WI38 (cell line): ENCODE results near the gene VWA8.

Source experiments
- H3K4me3 ChIP-seq: 2 replicates; pipeline ENCODE4 v1.5.1; 2011; ENCODE audit warnings: low read depth, mild to moderate bottlenecking, control low read depth, low read length
- TF ChIP-seq, protein P1 (sequence below): IDR thresholded peaks from 2 replicates; pipeline ENCODE4 v1.5.1; 2012; ENCODE audit warnings: low read depth, mild to moderate bottlenecking, control low read depth, low read length

VWA8 gene

GRCh38 chr13:41520660-41521630 lies 440.0 kb downstream of the VWA8 start:
- TF ChIP-seq, protein P1, sequence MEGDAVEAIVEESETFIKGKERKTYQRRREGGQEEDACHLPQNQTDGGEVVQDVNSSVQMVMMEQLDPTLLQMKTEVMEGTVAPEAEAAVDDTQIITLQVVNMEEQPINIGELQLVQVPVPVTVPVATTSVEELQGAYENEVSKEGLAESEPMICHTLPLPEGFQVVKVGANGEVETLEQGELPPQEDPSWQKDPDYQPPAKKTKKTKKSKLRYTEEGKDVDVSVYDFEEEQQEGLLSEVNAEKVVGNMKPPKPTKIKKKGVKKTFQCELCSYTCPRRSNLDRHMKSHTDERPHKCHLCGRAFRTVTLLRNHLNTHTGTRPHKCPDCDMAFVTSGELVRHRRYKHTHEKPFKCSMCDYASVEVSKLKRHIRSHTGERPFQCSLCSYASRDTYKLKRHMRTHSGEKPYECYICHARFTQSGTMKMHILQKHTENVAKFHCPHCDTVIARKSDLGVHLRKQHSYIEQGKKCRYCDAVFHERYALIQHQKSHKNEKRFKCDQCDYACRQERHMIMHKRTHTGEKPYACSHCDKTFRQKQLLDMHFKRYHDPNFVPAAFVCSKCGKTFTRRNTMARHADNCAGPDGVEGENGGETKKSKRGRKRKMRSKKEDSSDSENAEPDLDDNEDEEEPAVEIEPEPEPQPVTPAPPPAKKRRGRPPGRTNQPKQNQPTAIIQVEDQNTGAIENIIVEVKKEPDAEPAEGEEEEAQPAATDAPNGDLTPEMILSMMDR: no peak
- no peak overlapping the region for H3K4me3 ChIP-seq

- no peak overlapping the region for H3K4me3 ChIP-seq
- TF ChIP-seq, protein P1: no peak
Observed at GRCh38 chr13:41520016-41520659, 440.8 kb downstream of the VWA8 start.
